ENCODE data around the gene TMEM165. TPM values are rescaled to one million over a fixed set of nuclear protein-coding genes. Genes with fewer than 3 reads are reported as not detected.
A peak's percentile ranks its signal among the peaks of the same experiment; 100 is the strongest.

The TMEM165 gene
- total and polyA plus RNA-seq, 8 donors = 82.4 to 201 (median 101) TPM

GRCh38 chr4:55354648-55355047, 41.1 kb upstream of the TMEM165 start:
- Histone ChIP-seq H3K9me3 (no peaks in the 10 kb centered on the region), H3K4me3 (no peak overlapping the region), H3K36me3 (no peaks in the 10 kb centered on the region), H3K27ac (no peak overlapping the region), H3K27me3 (no peaks in the 10 kb centered on the region), H3K4me1 (peaks cover 12 to 25% of the 10 kb centered on the region in 2 donors)
- intact Hi-C loops (cut with DNase I) = no loop called here
- DNase-seq = no peak
- no peak for ATAC-seq
- TF ChIP-seq, protein P1, sequence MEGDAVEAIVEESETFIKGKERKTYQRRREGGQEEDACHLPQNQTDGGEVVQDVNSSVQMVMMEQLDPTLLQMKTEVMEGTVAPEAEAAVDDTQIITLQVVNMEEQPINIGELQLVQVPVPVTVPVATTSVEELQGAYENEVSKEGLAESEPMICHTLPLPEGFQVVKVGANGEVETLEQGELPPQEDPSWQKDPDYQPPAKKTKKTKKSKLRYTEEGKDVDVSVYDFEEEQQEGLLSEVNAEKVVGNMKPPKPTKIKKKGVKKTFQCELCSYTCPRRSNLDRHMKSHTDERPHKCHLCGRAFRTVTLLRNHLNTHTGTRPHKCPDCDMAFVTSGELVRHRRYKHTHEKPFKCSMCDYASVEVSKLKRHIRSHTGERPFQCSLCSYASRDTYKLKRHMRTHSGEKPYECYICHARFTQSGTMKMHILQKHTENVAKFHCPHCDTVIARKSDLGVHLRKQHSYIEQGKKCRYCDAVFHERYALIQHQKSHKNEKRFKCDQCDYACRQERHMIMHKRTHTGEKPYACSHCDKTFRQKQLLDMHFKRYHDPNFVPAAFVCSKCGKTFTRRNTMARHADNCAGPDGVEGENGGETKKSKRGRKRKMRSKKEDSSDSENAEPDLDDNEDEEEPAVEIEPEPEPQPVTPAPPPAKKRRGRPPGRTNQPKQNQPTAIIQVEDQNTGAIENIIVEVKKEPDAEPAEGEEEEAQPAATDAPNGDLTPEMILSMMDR (IDR thresholded peaks at IDR 0.05) = no peak

- H3K9me3 ChIP-seq = no peaks in the 10 kb centered on the region
- ATAC-seq (no peak), DNase-seq (no peak)
- no peaks in the 10 kb centered on the region for H3K27me3 ChIP-seq
- no peaks in the 10 kb centered on the region for H3K36me3 ChIP-seq
- intact Hi-C loops (cut with DNase I) = no loop called here
- H3K27ac ChIP-seq = no peak overlapping the region
- H3K4me3 ChIP-seq = no peak overlapping the region
- TF ChIP-seq, protein P1 (IDR thresholded peaks at IDR 0.05) = no peak
- peaks cover 12 to 26% of the 10 kb centered on the region in 2 donors for H3K4me1 ChIP-seq
These were observed 40.2 kb upstream of the TMEM165 start for GRCh38 chr4:55355555-55355954.

DNA sequence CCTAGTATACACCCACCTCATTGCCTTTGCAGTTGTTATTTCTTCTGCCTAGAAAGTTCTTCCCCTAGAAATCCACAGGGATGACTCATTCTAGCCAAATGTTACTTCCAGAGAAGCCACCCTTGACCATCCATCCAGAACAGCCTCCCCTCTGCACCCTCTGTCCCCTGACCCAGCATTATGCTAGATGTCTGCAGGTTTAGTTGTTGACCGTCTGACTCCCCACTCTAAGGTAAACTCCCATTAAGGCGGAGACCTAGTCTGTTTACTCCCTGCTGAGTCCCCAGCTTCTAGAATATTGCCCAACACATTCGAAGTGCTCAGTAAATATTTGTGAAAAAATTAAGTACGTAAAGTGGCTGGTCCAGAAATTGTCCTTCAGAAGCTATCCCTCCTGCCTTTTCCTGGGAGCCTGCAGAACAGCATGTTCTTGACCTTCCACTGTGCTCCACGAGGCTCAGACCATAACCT, 38.7 kb upstream of the TMEM165 start:
- ATAC-seq = peak; percentile 85
- Histone ChIP-seq H3K27me3 (no peaks in the 10 kb centered on the region), H3K27ac (peak overlapping the region in 1 of 2 donors; percentile 73), H3K9me3 (no peaks in the 10 kb centered on the region), H3K36me3 (no peaks in the 10 kb centered on the region), H3K4me3 (no peak overlapping the region), H3K4me1 (peaks cover 12 to 26% of the 10 kb centered on the region in 2 donors)
- DNase-seq = no peak
- intact Hi-C loops (cut with DNase I) = no loop called here
- TF ChIP-seq, protein P1 (IDR thresholded peaks at IDR 0.05) = no peak

DNA sequence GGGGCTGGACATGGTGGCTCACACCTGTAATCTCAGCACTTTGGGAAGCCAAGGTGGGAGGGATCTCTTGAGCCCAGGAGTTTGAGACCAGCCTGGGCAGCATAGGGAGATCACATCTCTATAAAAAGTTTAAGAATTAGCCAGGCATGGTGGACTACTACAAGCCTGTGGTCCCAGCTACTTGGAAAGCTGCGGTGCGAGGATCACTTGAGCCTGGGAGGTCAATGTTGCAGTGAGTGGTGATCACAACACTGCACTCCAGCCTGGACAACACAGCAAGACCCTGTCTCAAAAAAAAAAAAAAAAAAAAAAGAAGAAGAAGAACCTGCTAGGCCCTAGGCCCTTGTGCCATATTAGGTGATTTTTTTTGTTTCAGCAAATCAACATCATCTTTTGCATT, 37.5 kb upstream of the TMEM165 start:
- intact Hi-C loops (cut with DNase I) = no loop called here

DNA sequence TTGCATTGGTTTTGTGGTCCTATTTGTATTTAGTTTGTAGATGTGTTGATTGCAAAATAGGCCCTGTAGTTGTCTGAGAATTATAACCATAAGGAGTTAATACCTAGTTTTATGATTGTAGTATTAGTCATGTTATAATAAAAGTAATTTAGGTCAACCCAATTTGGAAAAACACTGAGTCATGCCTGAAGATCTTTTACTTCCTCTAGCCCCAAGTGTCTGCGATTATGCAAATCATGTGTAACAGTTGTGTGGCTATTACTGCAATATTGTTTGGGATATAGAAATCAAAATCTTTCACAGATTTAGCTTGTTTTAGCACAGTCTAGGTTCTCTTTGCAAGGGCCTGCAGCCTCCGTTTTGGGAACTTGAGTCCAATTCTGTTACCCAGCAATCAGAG, 37.1 kb upstream of the TMEM165 start:
- no peak overlapping the region for H3K4me3 ChIP-seq
- H3K9me3 ChIP-seq = no peaks in the 10 kb centered on the region
- TF ChIP-seq, protein P1 (IDR thresholded peaks at IDR 0.05) = no peak
- ATAC-seq (peak; percentile 63), DNase-seq (no peak)
- intact Hi-C loops (cut with DNase I) = no loop called here
- no peaks in the 10 kb centered on the region for H3K36me3 ChIP-seq
- H3K4me1 ChIP-seq = peaks cover 12 to 27% of the 10 kb centered on the region in 2 donors
- H3K27me3 ChIP-seq = no peaks in the 10 kb centered on the region
- peak overlapping the region; percentile 64 to 73 for H3K27ac ChIP-seq

More for the DNA sequence above, 37.5 kb upstream of the TMEM165 start:
- ATAC-seq (no peak), DNase-seq (no peak)
- Histone ChIP-seq H3K36me3 (no peaks in the 10 kb centered on the region), H3K27me3 (no peaks in the 10 kb centered on the region), H3K9me3 (no peaks in the 10 kb centered on the region), H3K4me1 (peaks cover 12 to 26% of the 10 kb centered on the region in 2 donors), H3K27ac (peak overlapping the region; percentile 64 to 73), H3K4me3 (no peak overlapping the region)
- TF ChIP-seq, protein P1 (IDR thresholded peaks at IDR 0.05) = no peak

Measured in left lung (tissue), 10 donors.